CD4-positive, alpha-beta T cell (primary cell): Measurements from ENCODE around the gene GPI. TPM values are rescaled to one million over a fixed set of nuclear protein-coding genes. Genes with fewer than 3 reads are reported as not detected.

Source experiments
- ATAC-seq: fragments of 200-7000 bp; cut with Tn5 transposase; one replicate; pipeline ENCODE4 v1.10.0; 2022; ENCODE audit warnings: mild to moderate bottlenecking; ENCODE audit not compliant: poor library complexity
- CTCF ChIA-PET: fragments of 350-600 bp; sonication (Branson Sonifier 250); formaldehyde crosslinking; loops from one replicate; lab custom pipeline; 2021; ENCODE audit warnings: antibody characterized with exemption, inconsistent platforms; lab: Charles Lee
- POLR2A ChIA-PET: fragments of 350-600 bp; sonication (Branson Sonifier 250); formaldehyde crosslinking; loops from one replicate; lab custom pipeline; 2021; ENCODE audit warnings: antibody characterized with exemption, inconsistent platforms; lab: Charles Lee
- DNase-seq, 14 experiments: peaks; one replicate each; pipeline ENCODE4 v3.0.0-alpha.2; 2013 to 2020; ENCODE audit warnings: mixed read lengths in 2 of 14
- H3K27ac ChIP-seq, 2 donors: one replicate each; pipeline versions ENCODE4 v1.5.1 to v1.7.0; 2013; ENCODE audit warnings: low read length in 2 of 2, low read depth in 1 of 2, mild to moderate bottlenecking in 1 of 2
- H3K27me3 ChIP-seq, 2 experiments: 1 replicate in 1 of 2; 2 replicates in 1 of 2; pipeline versions ENCODE4 v1.6.1 to v1.7.0; 2013; ENCODE audit warnings: low read length in 2 of 2, control low read depth in 1 of 2, mild to moderate bottlenecking in 1 of 2, moderate library complexity in 1 of 2; ENCODE audit not compliant: insufficient read depth in 2 of 2, control insufficient read depth in 1 of 2
- H3K36me3 ChIP-seq: one replicate; pipeline ENCODE4 v1.6.1; 2013; ENCODE audit warnings: low read length, control low read depth; ENCODE audit not compliant: insufficient read depth
- H3K4me1 ChIP-seq: one replicate; pipeline ENCODE4 v1.6.1; 2013; ENCODE audit warnings: low read length, control low read depth; ENCODE audit not compliant: insufficient read depth
- H3K4me3 ChIP-seq: one replicate; pipeline ENCODE4 v1.5.1; 2013; ENCODE audit warnings: mild to moderate bottlenecking, low read length, moderate library complexity
- H3K9me3 ChIP-seq, 2 experiments: 1 replicate in 1 of 2; 2 replicates in 1 of 2; pipeline versions ENCODE4 v1.6.1 to v1.7.0; 2013; ENCODE audit warnings: low read length in 2 of 2, mild to moderate bottlenecking in 2 of 2, control low read depth in 1 of 2, moderate library complexity in 1 of 2; ENCODE audit not compliant: control insufficient read depth in 1 of 2, insufficient read depth in 1 of 2
- H3K27ac Mint-ChIP-seq: one replicate; pipeline ENCODE4 v1.8.0; 2020; ENCODE audit warnings: mixed read lengths
- H3K27me3 Mint-ChIP-seq: one replicate; pipeline ENCODE4 v1.8.0; 2021; ENCODE audit warnings: mixed read lengths
- H3K36me3 Mint-ChIP-seq: one replicate; pipeline ENCODE4 v1.8.0; 2021; ENCODE audit warnings: low read depth, mixed read lengths
- H3K4me1 Mint-ChIP-seq: one replicate; pipeline ENCODE4 v1.8.0; 2021; ENCODE audit warnings: low read depth, mixed read lengths
- H3K4me3 Mint-ChIP-seq: one replicate; pipeline ENCODE4 v1.8.0; 2020; ENCODE audit warnings: mild to moderate bottlenecking, mixed read lengths
- H3K9me3 Mint-ChIP-seq: one replicate; pipeline ENCODE4 v1.8.0; 2020; ENCODE audit warnings: mixed read lengths
- CTCF ChIP-seq: fragments of 200-600 bp; IDR thresholded peaks from one replicate; pipeline ENCODE4 v1.8.0; 2022; ENCODE audit warnings: antibody characterized with exemption, mild to moderate bottlenecking
- intact Hi-C, 2 experiments: fragments of 100-400 bp; cut with DNase I in 1 of 2; cut with micrococcal nuclease in 1 of 2; formaldehyde crosslinking; loops; one replicate each; pipeline versions ENCODE4 v1.15.1 to v1.9.0; 2023 to 2025; cut with DNase I, micrococcal nuclease
- total RNA-seq, 174 experiments: library from RNA in 2 of 174; stranded (reverse) in 2 of 174; gene quantifications; one replicate each; pipeline ENCODE4 v1.2.3 and lab custom pipeline; 2021 to 2026

GPI gene
- total RNA-seq, 2 experiments from 2014 or later, result 85.0 to 86.0 TPM

- intact Hi-C loops, result loop anchor here (1.0 to 10.0 kb wide), 5 partner anchors 25 to 271 kb away; partner anchors contain the start of genes SCGB2B2 (in 1 of the 2), UBA2 (in 1 of the 2) and ZNF302 (in 1 of the 2)
- ChIA-PET CTCF (no interaction called here), POLR2A (interaction anchor here (0.9 to 3.2 kb wide), 4 partner anchors 8 to 38 kb away, joined by 3 to 30 read pairs (median 3); partner anchors contain the start of genes GPI and UBA2)
- no peaks in the 10 kb centered on the region for H3K9me3 Mint-ChIP-seq
- H3K27ac Mint-ChIP-seq, result peak overlapping the region; percentile 86
- Histone ChIP-seq H3K9me3 (no peaks in the 10 kb centered on the region), H3K36me3 (peaks cover 19% of the 10 kb centered on the region), H3K27ac (peak overlapping the region in 1 of 2 donors; percentile 72), H3K4me3 (peak overlapping the region; percentile 98), H3K27me3 (no peaks in the 10 kb centered on the region), H3K4me1 (peaks cover 10% of the 10 kb centered on the region)
- no peaks in the 10 kb centered on the region for H3K27me3 Mint-ChIP-seq
- H3K36me3 Mint-ChIP-seq, result peaks cover 27% of the 10 kb centered on the region
- peaks cover 19% of the 10 kb centered on the region for H3K4me1 Mint-ChIP-seq
- DNase-seq, result no peak
- no peak for ATAC-seq
- peak overlapping the region; percentile 95 for H3K4me3 Mint-ChIP-seq
- no peak for TF ChIP-seq CTCF
Measured at GRCh38 chr19:34403784-34404108, 38.8 kb downstream of the GPI start.

- ChIA-PET POLR2A (interaction anchor here (0.7 to 3.2 kb wide), 9 partner anchors 9 to 135 kb away, joined by 3 to 30 read pairs (median 3); partner anchors contain the start of genes GPI and UBA2), CTCF (no interaction called here)
- no peaks in the 10 kb centered on the region for H3K9me3 Mint-ChIP-seq
- no peak for TF ChIP-seq CTCF
- H3K27me3 ChIP-seq, result no peaks in the 10 kb centered on the region
- peak within 1 kb of the TSS; percentile 98 for H3K4me3 ChIP-seq
- H3K27ac ChIP-seq, result peak within 1 kb of the TSS; percentile 34 to 72
- no peaks in the 10 kb centered on the region for H3K9me3 ChIP-seq
- peak within 1 kb of the TSS; percentile 86 for H3K27ac Mint-ChIP-seq
- intact Hi-C loops, result loop anchor here (1.0 to 10.0 kb wide), 5 partner anchors 24 to 270 kb away; partner anchors contain the start of genes SCGB2B2 (in 1 of the 2), UBA2 (in 1 of the 2) and ZNF302 (in 1 of the 2)
- ATAC-seq (peak; percentile 95), DNase-seq (peak; percentile 87 to 97 (median 92))
- peak within 1 kb of the TSS; percentile 95 for H3K4me3 Mint-ChIP-seq
- H3K36me3 Mint-ChIP-seq, result peaks cover 27% of the 10 kb centered on the region
- H3K27me3 Mint-ChIP-seq, result no peaks in the 10 kb centered on the region
- H3K36me3 ChIP-seq, result peaks cover 20% of the 10 kb centered on the region
- peaks cover 25% of the 10 kb centered on the region for H3K4me1 Mint-ChIP-seq
- H3K4me1 ChIP-seq, result peaks cover 10% of the 10 kb centered on the region
Measured at GRCh38 chr19:34404109-34404909, 39.3 kb downstream of the GPI start, which contains the start of gene PDCD2L. TSS of gene PDCD2L (plus strand) at chr19:34404399. CDS start at chr19:34404431, 32 bp downstream.

GRCh38 chr19:34405892-34406660 lies 41.1 kb downstream of the GPI start:
- H3K36me3 Mint-ChIP-seq, result peaks cover 26% of the 10 kb centered on the region
- Histone ChIP-seq H3K36me3 (peaks cover 16% of the 10 kb centered on the region), H3K4me3 (no peak overlapping the region), H3K4me1 (peaks cover 10% of the 10 kb centered on the region), H3K27ac (no peak overlapping the region), H3K9me3 (no peaks in the 10 kb centered on the region), H3K27me3 (no peaks in the 10 kb centered on the region)
- H3K27me3 Mint-ChIP-seq, result no peaks in the 10 kb centered on the region
- no peak for TF ChIP-seq CTCF
- POLR2A ChIA-PET, result interaction anchor here (0.6 to 3.2 kb wide), 3 partner anchors 21 to 255 kb away, joined by 3 to 30 read pairs (median 3); partner anchors contain the start of gene UBA2
- ATAC-seq (no peak), DNase-seq (no peak)
- H3K4me1 Mint-ChIP-seq, result peaks cover 30% of the 10 kb centered on the region
- CTCF ChIA-PET, result interaction anchor here (1.8 kb wide), 1 partner anchor 24 kb away, joined by 6 read pairs; no protein-coding TSS in a partner anchor
- no peaks in the 10 kb centered on the region for H3K9me3 Mint-ChIP-seq
- H3K27ac Mint-ChIP-seq, result no peak overlapping the region
- peak overlapping the region; percentile 67 for H3K4me3 Mint-ChIP-seq
- intact Hi-C loops, result loop anchor here in 1 of 2 experiments (2.0 to 10.0 kb wide), 3 partner anchors 23 to 269 kb away; partner anchors contain the start of genes SCGB2B2, UBA2 and ZNF302
